Hepatocyte (in vitro differentiated cells): Measurements from ENCODE around the gene FGFBP1.

Experiments
- CTCF ChIP-seq: fragments of 200-600 bp; sonication (generic); IDR thresholded peaks from 2 replicates; pipeline ENCODE4 v1.5.1; 2016; ENCODE audit warnings: antibody characterized with exemption, mild to moderate bottlenecking; ENCODE audit not compliant: poor library complexity
- EZH2 ChIP-seq: fragments of 200-600 bp; sonication (generic); IDR thresholded peaks from 2 replicates; pipeline ENCODE4 v1.6.1; 2016; ENCODE audit warnings: antibody characterized with exemption, mild to moderate bottlenecking, borderline replicate concordance

- TF ChIP-seq CTCF, result no peak
- no peak for TF ChIP-seq EZH2
These were observed 36.5 kb downstream of the FGFBP1 start for GRCh38 chr4:15901998-15902397.
